MCF 10A (cell line): ENCODE results near the gene FGD4. TPM values are rescaled to one million over a fixed set of nuclear protein-coding genes. Genes with fewer than 3 reads are reported as not detected.

Experiments used
- BruUV-seq: library from RNA; stranded (reverse); fragments of 400-500 nt; replicated peaks from 2 replicates; lab custom pipeline; 2021; lab: Mats Ljungman, UMichigan
- CTCF ChIA-PET: fragments of 300-600 bp; sonication (Branson Sonifier 250); formaldehyde crosslinking; extraction: SDS; loops from one replicate; lab custom pipeline; 2021; ENCODE audit warnings: antibody characterized with exemption, inconsistent platforms; lab: Yijun Ruan, JAX
- POLR2A ChIA-PET: fragments of 300-600, 350-650 bp; sonication (Branson Sonifier 250); formaldehyde crosslinking; extraction: SDS; loops from one replicate; lab custom pipeline; 2020; ENCODE audit warnings: antibody characterized with exemption, inconsistent platforms; lab: Yijun Ruan, JAX
- DNase-seq: peaks from one replicate; pipeline ENCODE4 v3.0.0-alpha.2; 2018; ENCODE audit not compliant: unreplicated experiment
- H3K27ac Mint-ChIP-seq: one replicate; pipeline ENCODE4 v1.8.0; 2022; ENCODE audit warnings: mild to moderate bottlenecking, low read depth, mixed read lengths; ENCODE audit not compliant: unreplicated experiment
- H3K27me3 Mint-ChIP-seq: one replicate; pipeline ENCODE4 v1.8.0; 2022; ENCODE audit warnings: mixed read lengths; ENCODE audit not compliant: insufficient read depth, unreplicated experiment
- H3K36me3 Mint-ChIP-seq: one replicate; pipeline ENCODE4 v1.8.0; 2022; ENCODE audit warnings: mild to moderate bottlenecking, moderate library complexity, mixed read lengths; ENCODE audit not compliant: insufficient read depth, unreplicated experiment
- H3K4me1 Mint-ChIP-seq: one replicate; pipeline ENCODE4 v1.8.0; 2022; ENCODE audit warnings: mixed read lengths; ENCODE audit not compliant: insufficient read depth, unreplicated experiment
- H3K4me3 Mint-ChIP-seq: one replicate; pipeline ENCODE4 v1.8.0; 2022; ENCODE audit warnings: mild to moderate bottlenecking, moderate library complexity, mixed read lengths; ENCODE audit not compliant: unreplicated experiment
- H3K9me3 Mint-ChIP-seq: one replicate; pipeline ENCODE4 v1.8.0; 2022; ENCODE audit warnings: mixed read lengths; ENCODE audit not compliant: unreplicated experiment
- CTCF ChIP-seq: fragments of 200-600 bp; IDR thresholded peaks from one replicate; pipeline ENCODE4 v1.8.0; 2022; ENCODE audit warnings: antibody characterized with exemption, mild to moderate bottlenecking; ENCODE audit not compliant: unreplicated experiment
- intact Hi-C: fragments of 100-400 bp; cut with micrococcal nuclease; formaldehyde crosslinking; loops from 2 replicates; pipeline ENCODE4 v1.14.1; 2022
- total RNA-seq: library from RNA; stranded (reverse); gene quantifications from 2 replicates; pipeline ENCODE4 v1.2.3, GENCODE V29; 2022

FGD4 gene
- total RNA-seq, 1 experiment from 2014 or later = 34.7 TPM

GRCh38 chr12:32477714-32478113, 78.4 kb downstream of the FGD4 start:
- BruUV-seq = no TSS peak
- POLR2A ChIA-PET = interaction anchor here (0.7 to 1.6 kb wide), 2 partner anchors 9 to 21 kb away, joined by 3 to 4 read pairs; no protein-coding TSS in a partner anchor
- TF ChIP-seq CTCF = no peak
- Mint-ChIP-seq H3K27ac (no peak overlapping the region), H3K36me3 (peaks cover 84% of the 10 kb centered on the region), H3K27me3 (no peaks in the 10 kb centered on the region), H3K9me3 (no peaks in the 10 kb centered on the region), H3K4me1 (no peaks in the 10 kb centered on the region), H3K4me3 (no peak overlapping the region)
- CTCF ChIA-PET = interaction anchor here (0.6 to 1.2 kb wide), 2 partner anchors 21 to 102 kb away, joined by 3 to 4 read pairs; no protein-coding TSS in a partner anchor
- DNase-seq = no peak
- intact Hi-C loops = no loop called here

GRCh38 chr12:32478166-32478565, 78.8 kb downstream of the FGD4 start:
- Mint-ChIP-seq H3K4me3 (no peak overlapping the region), H3K27ac (no peak overlapping the region), H3K36me3 (peaks cover 80% of the 10 kb centered on the region), H3K9me3 (no peaks in the 10 kb centered on the region), H3K27me3 (no peaks in the 10 kb centered on the region), H3K4me1 (no peaks in the 10 kb centered on the region)
- DNase-seq = no peak
- ChIA-PET CTCF (interaction anchor here (0.6 to 1.2 kb wide), 2 partner anchors 22 to 103 kb away, joined by 3 to 4 read pairs; no protein-coding TSS in a partner anchor), POLR2A (interaction anchor here (1.1 kb wide), 1 partner anchor 15 kb away, joined by 3 read pairs; no protein-coding TSS in a partner anchor)
- no peak for TF ChIP-seq CTCF
- BruUV-seq = no TSS peak
- intact Hi-C loops = no loop called here

GRCh38 chr12:32478858-32479725, 79.7 kb downstream of the FGD4 start:
- CTCF ChIA-PET = no interaction called here
- intact Hi-C loops = no loop called here

More at GRCh38 chr12:32478858-32479725, 79.7 kb downstream of the FGD4 start:
- no peaks in the 10 kb centered on the region for H3K9me3 Mint-ChIP-seq
- no peak for TF ChIP-seq CTCF
- H3K27ac Mint-ChIP-seq = no peak overlapping the region
- H3K36me3 Mint-ChIP-seq = peaks cover 76% of the 10 kb centered on the region
- no peak overlapping the region for H3K4me3 Mint-ChIP-seq
- no TSS peak for BruUV-seq
- no peak for DNase-seq
- H3K4me1 Mint-ChIP-seq = peaks cover 4% of the 10 kb centered on the region
- POLR2A ChIA-PET = interaction anchor here (0.6 to 1.1 kb wide), 2 partner anchors 16 to 125 kb away, joined by 3 read pairs; no protein-coding TSS in a partner anchor
- no peaks in the 10 kb centered on the region for H3K27me3 Mint-ChIP-seq
